HG03025 (cell line): ENCODE data around the gene DEGS1.

Source experiments
- ATAC-seq: cut with Tn5 transposase; IDR thresholded peaks from one replicate; pipeline ENCODE4 v1.9.1; 2021; ENCODE audit warnings: mild to moderate bottlenecking, moderate library complexity; ENCODE audit not compliant: unreplicated experiment, low FRiP score

Gene DEGS1

GRCh38 chr1:224182866-224183590, at the start of gene DEGS1:
Gene DEGS1 (plus strand): TSS chr1:224183240. CDS start chr1:224183337, 97 bp downstream.
- ATAC-seq, result peak; percentile 63

- no peak for ATAC-seq
These were observed 49.2 kb upstream of the DEGS1 start for GRCh38 chr1:224133741-224134299.

GRCh38 chr1:224137518-224137917, 45.5 kb upstream of the DEGS1 start:
- ATAC-seq, result no peak

GRCh38 chr1:224138198-224138597, 44.8 kb upstream of the DEGS1 start:
- ATAC-seq, result no peak

- ATAC-seq, result no peak
These were observed 41.3 kb upstream of the DEGS1 start for GRCh38 chr1:224141693-224142092.

GRCh38 chr1:224149709-224150108, 33.3 kb upstream of the DEGS1 start:
- ATAC-seq, result no peak

GRCh38 chr1:224151117-224151516, 31.9 kb upstream of the DEGS1 start:
- no peak for ATAC-seq

GRCh38 chr1:224157316-224157715, 25.7 kb upstream of the DEGS1 start:
- no peak for ATAC-seq

- ATAC-seq, result no peak
These were observed 23.5 kb upstream of the DEGS1 start for GRCh38 chr1:224159541-224159940.

- ATAC-seq, result no peak
These were observed 22.8 kb upstream of the DEGS1 start for GRCh38 chr1:224160171-224160682.

- ATAC-seq, result no peak
These were observed 20.3 kb upstream of the DEGS1 start for GRCh38 chr1:224162768-224163167.

GRCh38 chr1:224163311-224163710, 19.7 kb upstream of the DEGS1 start:
- ATAC-seq, result no peak

- ATAC-seq, result peak; percentile 78
These were observed 14.1 kb upstream of the DEGS1 start for GRCh38 chr1:224168859-224169380.

GRCh38 chr1:224169718-224170270, 13.2 kb upstream of the DEGS1 start:
- ATAC-seq, result no peak

- no peak for ATAC-seq
These were observed 12.7 kb upstream of the DEGS1 start for GRCh38 chr1:224170343-224170742.

GRCh38 chr1:224170748-224171478, 12.1 kb upstream of the DEGS1 start:
- no peak for ATAC-seq

GRCh38 chr1:224172229-224172628, 10.8 kb upstream of the DEGS1 start:
- no peak for ATAC-seq

GRCh38 chr1:224173523-224173922, 9.5 kb upstream of the DEGS1 start:
- ATAC-seq, result no peak

GRCh38 chr1:224175617-224176016, 7.4 kb upstream of the DEGS1 start:
- ATAC-seq, result no peak

GRCh38 chr1:224177356-224177999, 5.6 kb upstream of the DEGS1 start:
- ATAC-seq, result no peak
